HEK293T (cell line): Measurements from ENCODE around the gene GLDN.

ENCODE experiments used
- ARNT ChIP-seq: fragments of 450-650 bp; IDR thresholded peaks from 2 replicates; pipeline ENCODE4 v1.6.1; 2017; ENCODE audit warnings: mild to moderate bottlenecking
- BHLHE40 ChIP-seq: fragments of 450-650 bp; IDR thresholded peaks from 2 replicates; pipeline ENCODE4 v1.6.1; 2016; ENCODE audit warnings: mild to moderate bottlenecking, moderate library complexity, borderline replicate concordance
- CTBP1 ChIP-seq: fragments of 450-650 bp; IDR thresholded peaks from 2 replicates; pipeline ENCODE4 v1.6.1; 2016; ENCODE audit warnings: borderline replicate concordance
- ELF4 ChIP-seq: fragments of 450-650 bp; IDR thresholded peaks from 2 replicates; pipeline ENCODE4 v1.6.1; 2017; ENCODE audit warnings: antibody characterized with exemption
- FOXA1 ChIP-seq: fragments of 450-650 bp; IDR thresholded peaks from 2 replicates; pipeline ENCODE4 v1.6.1; 2016; ENCODE audit warnings: mild to moderate bottlenecking
- FOXK2 ChIP-seq: fragments of 450-650 bp; IDR thresholded peaks from 2 replicates; pipeline ENCODE4 v1.6.1; 2016; ENCODE audit warnings: mild to moderate bottlenecking
- FOXM1 ChIP-seq: fragments of 450-650 bp; IDR thresholded peaks from 2 replicates; pipeline ENCODE4 v1.6.1; 2017; ENCODE audit warnings: mild to moderate bottlenecking, borderline replicate concordance
- NFRKB ChIP-seq: fragments of 450-650 bp; IDR thresholded peaks from 2 replicates; pipeline ENCODE4 v1.6.1; 2016; ENCODE audit warnings: mild to moderate bottlenecking, moderate library complexity
- SP1 ChIP-seq: fragments of 450-650 bp; IDR thresholded peaks from 2 replicates; pipeline ENCODE4 v1.6.1; 2017
- SUZ12 ChIP-seq: fragments of 450-650 bp; IDR thresholded peaks from 2 replicates; pipeline ENCODE4 v1.6.1; 2016; ENCODE audit warnings: mild to moderate bottlenecking
- ZNF384 ChIP-seq: fragments of 450-650 bp; IDR thresholded peaks from 2 replicates; pipeline ENCODE4 v1.6.1; 2016
- TF ChIP-seq, protein P1 (sequence below): fragments of 450-650 bp; IDR thresholded peaks from 2 replicates; pipeline ENCODE4 v1.6.1; 2016

DNA sequence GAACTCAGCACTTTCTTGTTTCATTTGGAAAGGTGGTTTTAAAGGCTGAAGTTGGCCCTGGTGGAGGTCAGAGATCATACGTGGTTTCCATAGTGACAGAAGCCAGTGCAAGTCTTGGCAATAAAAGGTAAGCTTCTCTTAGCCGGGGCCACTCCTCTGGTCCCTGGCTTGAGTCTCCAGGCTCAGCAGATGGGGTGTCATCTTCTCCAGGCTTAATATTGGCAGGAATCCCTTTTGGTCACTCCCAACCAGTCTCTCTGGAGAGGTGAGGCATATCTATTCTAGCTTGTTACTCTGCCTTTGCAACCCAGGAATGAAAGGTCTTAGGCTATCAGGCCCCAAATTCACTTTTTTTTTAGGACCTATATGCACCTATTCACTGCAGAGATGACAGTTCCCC is 7.9 kb upstream of the GLDN start:
- TF ChIP-seq ELF4: no peak
- TF ChIP-seq SP1: no peak
- TF ChIP-seq FOXM1: no peak
- no peak for TF ChIP-seq BHLHE40
- TF ChIP-seq CTBP1: no peak
- TF ChIP-seq NFRKB: no peak
- TF ChIP-seq FOXK2: no peak
- no peak for TF ChIP-seq FOXA1
- TF ChIP-seq SUZ12: no peak
- TF ChIP-seq, protein P1, sequence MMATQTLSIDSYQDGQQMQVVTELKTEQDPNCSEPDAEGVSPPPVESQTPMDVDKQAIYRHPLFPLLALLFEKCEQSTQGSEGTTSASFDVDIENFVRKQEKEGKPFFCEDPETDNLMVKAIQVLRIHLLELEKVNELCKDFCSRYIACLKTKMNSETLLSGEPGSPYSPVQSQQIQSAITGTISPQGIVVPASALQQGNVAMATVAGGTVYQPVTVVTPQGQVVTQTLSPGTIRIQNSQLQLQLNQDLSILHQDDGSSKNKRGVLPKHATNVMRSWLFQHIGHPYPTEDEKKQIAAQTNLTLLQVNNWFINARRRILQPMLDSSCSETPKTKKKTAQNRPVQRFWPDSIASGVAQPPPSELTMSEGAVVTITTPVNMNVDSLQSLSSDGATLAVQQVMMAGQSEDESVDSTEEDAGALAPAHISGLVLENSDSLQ: no peak
- TF ChIP-seq ZNF384: no peak
- no peak for TF ChIP-seq ARNT
